DND-41 (cell line): ENCODE results near the gene SNRNP70.
"Not testable (repeated sequence)": the region's sequence is repeated elsewhere in the genome, so short reads cannot be mapped to it uniquely, and the experiment has no call there.

ENCODE experiments used
- ATAC-seq: fragments of 200-7000 bp; cut with Tn5 transposase; 3 replicates; pipeline ENCODE4 v1.9.1; 2021; ENCODE audit warnings: low read depth; ENCODE audit not compliant: insufficient read depth
- DNase-seq: peaks from one replicate; pipeline ENCODE4 v3.0.0-alpha.2; 2020
- H2AFZ ChIP-seq: 2 replicates; pipeline ENCODE4 v1.6.0; 2012; ENCODE audit warnings: low read depth, low read length
- H3K27ac ChIP-seq: 2 replicates; pipeline ENCODE4 v1.5.1; 2012; ENCODE audit warnings: low read length, inconsistent platforms
- H3K27me3 ChIP-seq: fragments of 200-600 bp; sonication (generic); 2 replicates; pipeline ENCODE4 v1.6.0; 2012; ENCODE audit warnings: low read length, mild to moderate bottlenecking, inconsistent platforms; ENCODE audit not compliant: insufficient read depth, poor library complexity
- H3K36me3 ChIP-seq: 2 replicates; pipeline ENCODE4 v1.5.1; 2012; ENCODE audit warnings: low read length, inconsistent platforms; ENCODE audit not compliant: insufficient read depth
- H3K4me1 ChIP-seq: 2 replicates; pipeline ENCODE4 v1.5.1; 2012; ENCODE audit warnings: mild to moderate bottlenecking, low read length; ENCODE audit not compliant: insufficient read depth
- H3K4me2 ChIP-seq: 2 replicates; pipeline ENCODE4 v1.6.0; 2012; ENCODE audit warnings: mild to moderate bottlenecking, moderate library complexity, low read length, inconsistent platforms; ENCODE audit not compliant: insufficient read depth
- H3K4me3 ChIP-seq, 2 experiments: fragments of 200-600 bp in 1 of 2; shearing (Covaris generic) in 1 of 2; 2 replicates each; pipeline ENCODE4 v1.5.1; 2012 to 2016; ENCODE audit warnings: inconsistent platforms in 2 of 2, low read length in 2 of 2, mild to moderate bottlenecking in 2 of 2, low read depth in 1 of 2, moderate library complexity in 1 of 2
- H3K79me2 ChIP-seq: 2 replicates; pipeline ENCODE4 v1.6.0; 2012; ENCODE audit warnings: low read length, inconsistent platforms; ENCODE audit not compliant: insufficient read depth
- H3K9ac ChIP-seq: 2 replicates; pipeline ENCODE4 v1.6.0; 2012; ENCODE audit warnings: low read depth, mild to moderate bottlenecking, inconsistent platforms, low read length, moderate library complexity
- H3K9me3 ChIP-seq: 2 replicates; pipeline ENCODE4 v1.5.1; 2012; ENCODE audit warnings: low read length, moderate library complexity, mild to moderate bottlenecking, inconsistent platforms; ENCODE audit not compliant: insufficient read depth, severe bottlenecking
- H4K20me1 ChIP-seq: 2 replicates; pipeline ENCODE4 v1.6.0; 2012; ENCODE audit warnings: low read length; ENCODE audit not compliant: insufficient read depth
- EZH2 ChIP-seq: IDR thresholded peaks from 3 replicates; pipeline ENCODE4 v1.6.1; 2012; ENCODE audit warnings: borderline replicate concordance, low read depth, mild to moderate bottlenecking, moderate library complexity, low read length, inconsistent platforms; ENCODE audit not compliant: severe bottlenecking
- TF ChIP-seq, protein P1 (sequence below): IDR thresholded peaks from 2 replicates; pipeline ENCODE4 v1.5.1; 2012; ENCODE audit warnings: borderline replicate concordance, low read length, moderate library complexity, mild to moderate bottlenecking; ENCODE audit not compliant: poor library complexity, severe bottlenecking; ENCODE audit errors: extremely low read depth

The SNRNP70 gene, protein sequence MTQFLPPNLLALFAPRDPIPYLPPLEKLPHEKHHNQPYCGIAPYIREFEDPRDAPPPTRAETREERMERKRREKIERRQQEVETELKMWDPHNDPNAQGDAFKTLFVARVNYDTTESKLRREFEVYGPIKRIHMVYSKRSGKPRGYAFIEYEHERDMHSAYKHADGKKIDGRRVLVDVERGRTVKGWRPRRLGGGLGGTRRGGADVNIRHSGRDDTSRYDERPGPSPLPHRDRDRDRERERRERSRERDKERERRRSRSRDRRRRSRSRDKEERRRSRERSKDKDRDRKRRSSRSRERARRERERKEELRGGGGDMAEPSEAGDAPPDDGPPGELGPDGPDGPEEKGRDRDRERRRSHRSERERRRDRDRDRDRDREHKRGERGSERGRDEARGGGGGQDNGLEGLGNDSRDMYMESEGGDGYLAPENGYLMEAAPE

DNA sequence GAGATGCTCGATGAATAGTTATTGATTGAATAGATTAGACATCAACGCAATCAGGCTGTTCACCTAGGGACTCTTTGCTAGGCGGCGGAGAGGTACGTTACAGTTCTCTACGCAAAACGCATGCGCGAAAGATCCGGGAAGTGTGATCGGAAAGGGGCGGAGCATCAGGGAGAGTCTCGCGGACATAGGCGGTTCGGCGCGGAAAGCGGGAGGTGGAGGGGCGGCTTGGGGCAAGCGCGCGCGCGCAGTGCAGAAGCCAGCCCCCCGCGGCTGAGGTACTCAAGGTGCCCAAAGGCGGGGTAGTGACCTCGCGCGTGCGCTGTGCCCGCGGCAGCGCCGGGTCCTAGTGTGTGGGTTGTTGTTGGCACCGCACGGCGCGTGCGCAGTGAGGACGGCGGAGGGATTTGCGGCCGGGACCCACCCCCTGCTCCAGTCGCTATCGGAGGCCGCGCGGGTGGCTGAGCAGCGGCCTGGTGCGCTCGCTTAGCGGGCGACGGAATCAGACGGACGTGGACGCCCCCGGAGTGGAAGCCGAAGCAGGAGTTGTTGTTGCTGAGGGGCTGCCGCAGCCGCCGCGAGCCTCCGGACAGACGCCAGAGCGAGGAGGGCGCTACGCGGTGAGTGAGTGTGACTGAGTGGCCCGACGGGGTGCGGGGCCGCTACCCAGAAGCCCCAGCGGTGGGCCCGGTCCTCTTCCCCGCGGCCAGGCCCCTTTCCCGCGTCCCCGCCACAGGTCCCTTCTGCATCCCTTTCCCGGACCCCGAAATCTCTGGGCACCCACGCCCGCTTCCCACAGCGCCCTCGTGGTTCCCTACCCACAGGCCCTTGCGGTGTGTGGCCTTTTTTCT lies at the start of gene SNRNP70:
Gene SNRNP70 (plus strand): TSS at position 432 of the 848 bp plus-strand sequence. CDS start 964 bp downstream, outside the sequence.
- ATAC-seq (peak; percentile 91), DNase-seq (peak; percentile 100)
- H3K4me2 ChIP-seq = peak within 1 kb of the TSS; percentile 96
- TF ChIP-seq, protein P1, sequence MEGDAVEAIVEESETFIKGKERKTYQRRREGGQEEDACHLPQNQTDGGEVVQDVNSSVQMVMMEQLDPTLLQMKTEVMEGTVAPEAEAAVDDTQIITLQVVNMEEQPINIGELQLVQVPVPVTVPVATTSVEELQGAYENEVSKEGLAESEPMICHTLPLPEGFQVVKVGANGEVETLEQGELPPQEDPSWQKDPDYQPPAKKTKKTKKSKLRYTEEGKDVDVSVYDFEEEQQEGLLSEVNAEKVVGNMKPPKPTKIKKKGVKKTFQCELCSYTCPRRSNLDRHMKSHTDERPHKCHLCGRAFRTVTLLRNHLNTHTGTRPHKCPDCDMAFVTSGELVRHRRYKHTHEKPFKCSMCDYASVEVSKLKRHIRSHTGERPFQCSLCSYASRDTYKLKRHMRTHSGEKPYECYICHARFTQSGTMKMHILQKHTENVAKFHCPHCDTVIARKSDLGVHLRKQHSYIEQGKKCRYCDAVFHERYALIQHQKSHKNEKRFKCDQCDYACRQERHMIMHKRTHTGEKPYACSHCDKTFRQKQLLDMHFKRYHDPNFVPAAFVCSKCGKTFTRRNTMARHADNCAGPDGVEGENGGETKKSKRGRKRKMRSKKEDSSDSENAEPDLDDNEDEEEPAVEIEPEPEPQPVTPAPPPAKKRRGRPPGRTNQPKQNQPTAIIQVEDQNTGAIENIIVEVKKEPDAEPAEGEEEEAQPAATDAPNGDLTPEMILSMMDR = no peak
- no peak for TF ChIP-seq EZH2
- H3K4me1 ChIP-seq = peaks cover 36% of the 10 kb centered on the region
- H3K27ac ChIP-seq = peak within 1 kb of the TSS; percentile 78
- H3K36me3 ChIP-seq = peaks cover 40% of the 10 kb centered on the region
- H3K9ac ChIP-seq = peak within 1 kb of the TSS; percentile 82
- no peaks in the 10 kb centered on the region for H3K9me3 ChIP-seq
- peaks cover 51% of the 10 kb centered on the region for H3K79me2 ChIP-seq
- peaks cover 41% of the 10 kb centered on the region for H4K20me1 ChIP-seq
- no peaks in the 10 kb centered on the region for H3K27me3 ChIP-seq
- peak within 1 kb of the TSS; percentile 53 to 76 for H3K4me3 ChIP-seq
- peak within 1 kb of the TSS; percentile 73 for H2AFZ ChIP-seq

DNA sequence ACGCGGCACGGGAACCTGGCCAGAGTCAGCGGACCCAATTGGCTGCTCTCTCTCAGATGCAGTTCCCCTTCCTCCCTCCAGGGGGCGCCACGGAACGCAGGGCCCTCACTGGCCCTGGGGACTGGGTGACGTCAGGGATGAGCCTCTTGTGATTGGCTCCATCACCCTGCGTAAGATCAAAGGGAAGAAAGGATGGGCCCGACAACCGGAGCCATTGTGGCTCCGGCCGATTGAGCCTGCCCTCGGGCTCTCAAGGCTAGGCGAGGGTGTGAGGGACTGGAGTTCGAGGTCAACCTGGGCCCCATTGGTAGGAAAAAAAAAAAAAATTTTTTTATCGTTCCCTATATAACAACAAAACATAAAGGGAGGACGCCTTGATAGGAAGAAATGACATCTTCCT lies 48.4 kb upstream of the SNRNP70 start, which contains the start of gene CGB1:
Gene CGB1 (minus strand): TSS at position 81 of the 400 bp plus-strand sequence. CDS start 184 bp downstream, outside the sequence.
- not testable (repeated sequence) for H3K4me2 ChIP-seq, H3K79me2 ChIP-seq, H3K9ac ChIP-seq, H3K27ac ChIP-seq, H3K36me3 ChIP-seq, H3K4me3 ChIP-seq, H2AFZ ChIP-seq, H4K20me1 ChIP-seq, H3K27me3 ChIP-seq, H3K9me3 ChIP-seq, H3K4me1 ChIP-seq
- TF ChIP-seq, protein P1 = peak; percentile 69
- ATAC-seq = peak; percentile 45; the same call in 1 of the 3 replicates
- peak; percentile 54 for DNase-seq

DNA sequence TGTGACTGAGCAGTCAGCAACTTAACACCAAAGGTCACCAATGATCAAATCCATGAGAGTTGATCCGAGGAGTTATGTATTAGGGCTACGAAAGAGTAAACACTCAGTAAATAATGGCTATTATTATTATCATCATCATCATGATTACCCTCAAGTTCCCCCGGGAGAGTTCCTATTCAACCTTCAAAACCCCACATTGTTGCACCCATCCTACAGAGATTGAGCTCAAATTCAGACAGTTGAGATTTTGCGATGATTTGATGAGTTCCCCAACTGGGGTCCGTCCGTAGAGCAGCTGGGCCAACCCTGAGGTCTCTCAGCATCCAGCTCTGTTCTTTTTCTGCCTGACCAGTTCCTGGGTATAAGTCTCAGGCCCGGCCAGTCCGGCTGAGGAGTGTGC lies 47.1 kb upstream of the SNRNP70 start:
- not testable (repeated sequence) for H3K4me2 ChIP-seq

DNA sequence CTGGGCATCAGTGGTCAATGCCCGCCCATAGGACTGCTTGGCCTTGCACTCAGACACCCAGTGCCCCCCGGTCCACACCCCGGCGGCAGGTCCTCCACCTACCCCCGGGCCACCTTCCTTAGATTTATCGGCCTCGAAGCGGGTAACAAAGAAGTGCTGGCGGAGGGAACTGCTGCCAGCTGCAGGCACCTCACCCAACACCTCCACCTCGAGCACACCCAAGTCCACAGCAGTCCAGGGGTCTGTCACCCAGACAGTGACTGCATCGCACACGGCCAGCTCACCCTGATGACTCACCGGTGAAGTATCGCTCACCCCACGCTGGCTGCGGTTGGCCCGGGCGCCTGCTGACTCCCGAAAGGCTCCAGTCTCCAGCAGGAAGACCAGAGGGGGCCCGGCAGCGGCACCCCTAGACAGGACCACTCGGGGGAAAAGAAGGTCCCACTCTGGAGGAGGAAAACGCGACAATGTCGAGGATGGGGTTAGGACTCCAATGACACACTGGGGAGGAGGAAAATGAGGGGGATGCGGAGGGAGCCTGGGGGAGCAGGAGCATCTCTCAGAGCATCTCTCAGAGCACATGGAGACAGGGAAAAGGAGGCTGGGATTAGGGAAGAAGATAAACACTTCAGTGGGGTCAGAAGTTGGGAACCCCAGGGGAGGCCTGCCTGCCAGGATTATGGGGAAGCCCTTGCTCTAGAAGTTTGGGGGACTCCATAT lies 46.5 kb upstream of the SNRNP70 start:
- H3K4me1 ChIP-seq, ATAC-seq, H3K27ac ChIP-seq, DNase-seq, H3K79me2 ChIP-seq, H3K9me3 ChIP-seq, H3K36me3 ChIP-seq, H3K27me3 ChIP-seq, H4K20me1 ChIP-seq, H3K4me2 ChIP-seq, H3K4me3 ChIP-seq, H3K9ac ChIP-seq, H2AFZ ChIP-seq: not testable (repeated sequence)

More for the DNA sequence above, 47.1 kb upstream of the SNRNP70 start:
- not testable (repeated sequence) for H4K20me1 ChIP-seq, H3K4me3 ChIP-seq, ATAC-seq, H3K27me3 ChIP-seq, H3K79me2 ChIP-seq, H2AFZ ChIP-seq, H3K9ac ChIP-seq, H3K36me3 ChIP-seq, H3K27ac ChIP-seq, H3K4me1 ChIP-seq, H3K9me3 ChIP-seq, DNase-seq

DNA sequence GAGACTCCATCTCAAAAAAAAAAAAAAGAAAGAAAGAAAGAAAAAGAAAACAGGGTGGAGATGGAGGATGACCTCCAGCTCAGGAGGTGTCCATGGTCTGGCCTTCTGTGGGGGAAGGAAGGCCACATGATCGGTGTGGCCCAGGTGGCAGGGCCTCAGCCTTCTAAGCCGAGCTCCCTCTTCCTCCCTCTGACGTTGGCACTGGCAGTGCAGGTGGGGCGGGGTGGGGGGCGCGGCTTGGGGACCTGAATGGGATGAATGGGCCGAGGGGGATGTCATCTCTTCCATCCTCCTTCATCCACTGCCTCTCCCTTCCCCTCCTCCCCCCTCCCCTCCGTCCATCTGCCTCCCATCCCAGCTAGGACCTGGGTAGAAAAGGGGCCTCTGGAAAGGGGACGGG lies 45.5 kb upstream of the SNRNP70 start:
- H3K4me3 ChIP-seq, H3K9me3 ChIP-seq, ATAC-seq, H3K9ac ChIP-seq, H2AFZ ChIP-seq, H3K27ac ChIP-seq, DNase-seq, H3K4me2 ChIP-seq, H4K20me1 ChIP-seq, H3K79me2 ChIP-seq, H3K27me3 ChIP-seq, H3K36me3 ChIP-seq, H3K4me1 ChIP-seq: not testable (repeated sequence)
